Keratinocyte (primary cell): ENCODE data around the gene PCDH8. TPM values are rescaled to one million over a fixed set of nuclear protein-coding genes. Genes with fewer than 3 reads are reported as not detected.

Experiments used
- DNase-seq: peaks from one replicate; pipeline ENCODE4 v3.0.0-alpha.2; 2011; ENCODE audit warnings: low read depth, missing footprints, low spot score
- FAIRE-seq: peaks from 2 replicates; lab custom pipeline; 2011; peaks lifted over from hg19 to GRCh38; lab: Jason Lieb, UNC
- H2AFZ ChIP-seq: 2 replicates; pipeline ENCODE4 v1.6.0; 2012; ENCODE audit warnings: low read length, control low read depth, inconsistent platforms; ENCODE audit not compliant: control insufficient read depth
- H3K27ac ChIP-seq: 2 replicates; pipeline ENCODE4 v1.5.1; 2011; ENCODE audit warnings: low read length; ENCODE audit not compliant: control insufficient read depth, insufficient read depth
- H3K27me3 ChIP-seq: 3 replicates; pipeline ENCODE4 v1.6.0; 2011; ENCODE audit warnings: low read length; ENCODE audit not compliant: control insufficient read depth, insufficient read depth; ENCODE audit errors: extremely low read depth
- H3K36me3 ChIP-seq, 2 experiments: 2 replicates in 1 of 2; 3 replicates in 1 of 2; pipeline ENCODE4 v1.5.1; 2011; ENCODE audit warnings: low read length in 2 of 2, mild to moderate bottlenecking in 1 of 2; ENCODE audit not compliant: control insufficient read depth in 2 of 2, insufficient read depth in 2 of 2; ENCODE audit errors: extremely low read depth in 1 of 2
- H3K4me1 ChIP-seq: 3 replicates; pipeline ENCODE4 v1.5.1; 2011; ENCODE audit warnings: low read length; ENCODE audit not compliant: control insufficient read depth, insufficient read depth; ENCODE audit errors: extremely low read depth
- H3K4me2 ChIP-seq: 3 replicates; pipeline ENCODE4 v1.6.0; 2011; ENCODE audit warnings: low read depth, low read length; ENCODE audit not compliant: control insufficient read depth, insufficient read depth; ENCODE audit errors: extremely low read depth
- H3K4me3 ChIP-seq, 3 experiments: fragments of 200-600 bp in 1 of 3; sonication (generic) in 1 of 3; 2 replicates in 2 of 3; 3 replicates in 1 of 3; pipeline ENCODE4 v1.5.1; 2011 to 2016; ENCODE audit warnings: low read length in 3 of 3, mild to moderate bottlenecking in 3 of 3, control low read depth in 2 of 3, inconsistent platforms in 1 of 3, low read depth in 1 of 3, mixed read lengths in 1 of 3, mixed run types in 1 of 3, moderate library complexity in 1 of 3; ENCODE audit not compliant: control insufficient read depth in 2 of 3, insufficient read depth in 2 of 3; ENCODE audit errors: extremely low read depth in 1 of 3
- H3K79me2 ChIP-seq: 2 replicates; pipeline ENCODE4 v1.6.0; 2012; ENCODE audit warnings: low read length; ENCODE audit not compliant: control insufficient read depth, insufficient read depth
- H3K9ac ChIP-seq: 3 replicates; pipeline ENCODE4 v1.6.0; 2011; ENCODE audit warnings: low read length; ENCODE audit not compliant: control insufficient read depth, insufficient read depth; ENCODE audit errors: extremely low read depth
- H3K9me1 ChIP-seq: 3 replicates; pipeline ENCODE4 v1.6.0; 2011; ENCODE audit warnings: low read length; ENCODE audit not compliant: control insufficient read depth, insufficient read depth; ENCODE audit errors: extremely low read depth
- H3K9me3 ChIP-seq: 2 replicates; pipeline ENCODE4 v1.5.1; 2012; ENCODE audit warnings: low read depth, low read length; ENCODE audit not compliant: control insufficient read depth
- H4K20me1 ChIP-seq: 3 replicates; pipeline ENCODE4 v1.6.0; 2011; ENCODE audit warnings: low read length; ENCODE audit not compliant: control insufficient read depth, insufficient read depth; ENCODE audit errors: extremely low read depth
- EZH2 ChIP-seq: IDR thresholded peaks from one replicate; pipeline ENCODE4 v1.6.1; 2012; ENCODE audit warnings: inconsistent platforms, mild to moderate bottlenecking, low read length, moderate library complexity
- dilution Hi-C: fragments of 300-500 bp; cut with MboI; formaldehyde crosslinking; loops from one replicate; pipeline ENCODE4 v1.7.0; 2020; ENCODE audit warnings: low sequenced_read_pairs; ENCODE audit not compliant: extremely low pct_ligation_motif_present
- polyA plus RNA-seq, 5 experiments: library from polyadenylated mRNA; depleted of rRNA in 3 of 5; stranded (reverse) in 3 of 5; stranded (forward) in 1 of 5; unstranded in 1 of 5; fragments of >200 nt; gene quantifications; 1 replicate in 1 of 5; 2 replicates in 3 of 5; 3 replicates in 1 of 5; pipeline versions ENCODE4 v1.2.1 to v1.2.3, GENCODE V29; 2011 to 2012; ENCODE audit warnings: missing spikeins in 2 of 5, low read depth in 1 of 5, low replicate concordance in 1 of 5
- small RNA-seq, 3 experiments: library from RNA; depleted of rRNA; stranded (forward); fragments of <200 nt; gene quantifications; one replicate each; pipeline ENCODE3, GENCODE V24; 2012; ENCODE audit warnings: low read depth in 3 of 3, low replicate concordance in 1 of 3; ENCODE audit not compliant: insufficient read length in 3 of 3
- TF ChIP-seq, protein P1 (sequence below), 3 experiments: IDR thresholded peaks in 1 of 3; conservative IDR thresholded peaks in 1 of 3; optimal IDR thresholded peaks in 1 of 3; 2 replicates in 2 of 3; 3 replicates in 1 of 3; pipeline versions ENCODE3 to v1.5.1; 2011; ENCODE audit warnings: low read length in 3 of 3, mild to moderate bottlenecking in 3 of 3, moderate library complexity in 2 of 3, control low read depth in 1 of 3, inconsistent platforms in 1 of 3; ENCODE audit not compliant: insufficient read depth in 2 of 3; ENCODE audit errors: extremely low read depth in 1 of 3

Gene PCDH8
- polyA plus RNA-seq, 1 donor (not counting 4 experiments of a cell fraction or from before 2014, with no cell fraction given): not detected

DNA sequence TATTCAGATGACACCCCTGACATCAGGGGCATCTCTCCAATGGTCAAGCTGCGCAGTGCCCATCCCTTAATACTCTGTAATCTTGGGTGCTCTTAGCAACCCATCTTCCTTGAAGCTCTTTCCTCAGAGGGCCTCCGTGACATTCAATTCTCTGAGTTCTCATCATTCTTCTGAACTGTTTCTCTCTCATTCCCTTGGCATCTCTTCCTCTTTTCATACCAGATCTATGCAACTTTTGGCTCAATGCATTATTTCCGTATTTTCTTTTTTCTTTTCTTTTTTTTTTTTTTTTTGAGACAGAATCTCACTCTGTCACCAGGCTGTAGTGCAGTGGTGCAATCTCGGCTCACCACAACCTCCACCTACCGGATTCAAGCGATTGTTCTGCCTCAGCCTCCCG lies 53.9 kb downstream of the PCDH8 start:
- no peaks in the 10 kb centered on the region for H4K20me1 ChIP-seq
- no peak overlapping the region for H3K4me2 ChIP-seq
- H3K9me1 ChIP-seq: no peaks in the 10 kb centered on the region
- no peak overlapping the region for H3K27ac ChIP-seq
- TF ChIP-seq EZH2: no peak
- TF ChIP-seq, protein P1, sequence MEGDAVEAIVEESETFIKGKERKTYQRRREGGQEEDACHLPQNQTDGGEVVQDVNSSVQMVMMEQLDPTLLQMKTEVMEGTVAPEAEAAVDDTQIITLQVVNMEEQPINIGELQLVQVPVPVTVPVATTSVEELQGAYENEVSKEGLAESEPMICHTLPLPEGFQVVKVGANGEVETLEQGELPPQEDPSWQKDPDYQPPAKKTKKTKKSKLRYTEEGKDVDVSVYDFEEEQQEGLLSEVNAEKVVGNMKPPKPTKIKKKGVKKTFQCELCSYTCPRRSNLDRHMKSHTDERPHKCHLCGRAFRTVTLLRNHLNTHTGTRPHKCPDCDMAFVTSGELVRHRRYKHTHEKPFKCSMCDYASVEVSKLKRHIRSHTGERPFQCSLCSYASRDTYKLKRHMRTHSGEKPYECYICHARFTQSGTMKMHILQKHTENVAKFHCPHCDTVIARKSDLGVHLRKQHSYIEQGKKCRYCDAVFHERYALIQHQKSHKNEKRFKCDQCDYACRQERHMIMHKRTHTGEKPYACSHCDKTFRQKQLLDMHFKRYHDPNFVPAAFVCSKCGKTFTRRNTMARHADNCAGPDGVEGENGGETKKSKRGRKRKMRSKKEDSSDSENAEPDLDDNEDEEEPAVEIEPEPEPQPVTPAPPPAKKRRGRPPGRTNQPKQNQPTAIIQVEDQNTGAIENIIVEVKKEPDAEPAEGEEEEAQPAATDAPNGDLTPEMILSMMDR (optimal IDR thresholded peaks at IDR 0.05 in 1 of 3, IDR thresholded peaks at IDR 0.05 in 1 of 3, conservative IDR thresholded peaks at IDR 0.05 in 1 of 3; ENCODE audit: extremely low read depth in 1 of 3, insufficient read depth in 2 of 3, low read length in 3 of 3): no peak
- H3K9me3 ChIP-seq: no peaks in the 10 kb centered on the region
- no peak overlapping the region for H3K4me3 ChIP-seq
- H2AFZ ChIP-seq: no peak overlapping the region
- H3K36me3 ChIP-seq: no peaks in the 10 kb centered on the region
- H3K27me3 ChIP-seq: no peaks in the 10 kb centered on the region
- DNase-seq: no peak
- dilution Hi-C loops: no loop called here
- no peak for FAIRE-seq
- H3K79me2 ChIP-seq: no peaks in the 10 kb centered on the region
- H3K4me1 ChIP-seq: no peaks in the 10 kb centered on the region
- no peak overlapping the region for H3K9ac ChIP-seq

DNA sequence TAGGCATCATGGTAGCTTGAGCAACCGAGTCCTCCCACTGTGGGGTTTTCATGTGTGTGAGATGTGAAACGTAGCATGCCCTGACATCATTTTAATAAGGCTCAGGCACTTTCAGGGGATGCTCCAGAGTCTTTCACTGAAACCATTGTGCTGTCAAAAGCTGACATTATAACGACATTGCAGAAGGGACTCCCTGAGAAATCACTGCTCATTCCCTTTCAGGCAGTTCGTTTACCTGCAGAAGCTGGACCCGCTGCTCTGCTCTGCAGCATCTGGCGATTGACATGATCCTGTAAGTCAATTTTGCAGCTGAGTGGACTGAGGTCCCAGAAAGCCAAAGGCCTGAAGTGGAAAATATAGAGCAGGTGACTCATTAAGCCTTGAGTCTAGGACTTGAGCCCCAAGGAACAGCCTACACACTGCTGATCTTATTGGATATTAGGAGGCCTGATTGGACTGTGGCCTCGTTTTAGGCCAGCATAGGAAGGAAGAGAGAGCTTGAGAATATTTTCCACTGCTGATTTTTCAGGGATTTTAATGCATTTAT lies 54.9 kb downstream of the PCDH8 start:
- Histone ChIP-seq H3K4me3 (no peak overlapping the region), H3K27ac (no peak overlapping the region), H3K9me3 (no peaks in the 10 kb centered on the region), H3K9me1 (no peaks in the 10 kb centered on the region), H3K4me2 (no peak overlapping the region), H3K27me3 (no peaks in the 10 kb centered on the region), H2AFZ (no peak overlapping the region), H3K79me2 (no peaks in the 10 kb centered on the region), H3K36me3 (no peaks in the 10 kb centered on the region), H4K20me1 (no peaks in the 10 kb centered on the region), H3K9ac (no peak overlapping the region), H3K4me1 (no peaks in the 10 kb centered on the region)
- no peak for TF ChIP-seq EZH2
- TF ChIP-seq, protein P1 (optimal IDR thresholded peaks at IDR 0.05 in 1 of 3, IDR thresholded peaks at IDR 0.05 in 1 of 3, conservative IDR thresholded peaks at IDR 0.05 in 1 of 3; ENCODE audit: extremely low read depth in 1 of 3, insufficient read depth in 2 of 3, low read length in 3 of 3): no peak
- dilution Hi-C loops: no loop called here
- DNase-seq: no peak
- FAIRE-seq: no peak

Small RNA genes lying within 50 kb of the gene (small RNA-seq; reads per million reads assigned to genes)
- 0 reads per million in 3 experiments for gene MIR759

Other genes starting within 250 kb of the PCDH8 start
- gene HNRNPA1L2, start 206.2 kb downstream of the PCDH8 start, polyA plus RNA-seq: 3.4 to 8.4 TPM (median 7.2 TPM) in 3 replicates
- 25.5 to 43.9 TPM (median 31.9 TPM) in 3 replicates for gene SUGT1, start 195.8 kb downstream of the PCDH8 start, polyA plus RNA-seq
- gene CNMD, start 108.8 kb downstream of the PCDH8 start, polyA plus RNA-seq: not detected in 3 replicates
- gene OLFM4, start 180.2 kb upstream of the PCDH8 start, polyA plus RNA-seq: not detected in 3 replicates